NCI-H1048 (cell line): ENCODE measurements around the gene ATF7.
"Not testable (repeated sequence)": the region's sequence is repeated elsewhere in the genome, so short reads cannot be mapped to it uniquely, and the experiment has no call there.

Source experiments
- DNase-seq: peaks from one replicate; lab custom pipeline; 2025; lab: John Stamatoyannopoulos, UW

ATF7 gene

DNA sequence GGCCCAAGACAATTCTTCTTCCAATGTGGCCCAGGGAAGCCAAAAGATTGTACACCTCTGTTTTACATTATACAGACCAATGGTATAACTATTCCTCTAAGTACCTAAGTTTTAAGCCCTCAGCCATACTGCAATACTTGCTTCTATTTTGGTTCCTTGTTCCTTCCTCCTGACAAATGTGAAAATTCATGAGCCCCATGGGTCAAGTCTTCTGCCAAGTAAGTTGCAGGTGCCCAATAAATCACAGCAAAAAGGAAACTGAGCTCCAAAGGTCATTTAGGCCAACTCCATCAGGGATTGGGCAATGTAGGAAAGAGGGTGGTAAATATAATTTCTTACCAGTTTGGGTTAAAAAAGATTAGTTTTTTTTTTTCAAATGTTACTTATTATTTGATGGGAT, 61.2 kb downstream of the ATF7 start:
- DNase-seq, result no peak

DNA sequence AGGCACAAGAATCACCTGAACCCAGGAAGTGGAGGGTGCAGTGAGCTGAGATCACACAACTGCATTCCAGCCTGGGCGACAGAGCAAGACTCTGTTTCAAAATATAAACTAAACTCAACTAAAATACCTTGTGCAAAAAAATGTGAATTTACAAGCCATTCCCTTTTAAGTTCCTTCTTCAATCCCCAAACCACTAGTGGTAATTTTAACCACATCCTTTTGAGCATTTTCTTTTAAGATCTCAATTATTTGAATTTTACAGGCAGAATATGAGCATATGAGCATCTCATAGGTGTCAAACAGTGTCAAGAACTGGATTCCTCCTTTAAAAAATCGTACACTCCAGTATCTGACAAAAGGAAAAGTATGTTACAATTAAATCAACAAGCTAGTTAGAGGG, 61.9 kb downstream of the ATF7 start:
- no peak for DNase-seq

DNA sequence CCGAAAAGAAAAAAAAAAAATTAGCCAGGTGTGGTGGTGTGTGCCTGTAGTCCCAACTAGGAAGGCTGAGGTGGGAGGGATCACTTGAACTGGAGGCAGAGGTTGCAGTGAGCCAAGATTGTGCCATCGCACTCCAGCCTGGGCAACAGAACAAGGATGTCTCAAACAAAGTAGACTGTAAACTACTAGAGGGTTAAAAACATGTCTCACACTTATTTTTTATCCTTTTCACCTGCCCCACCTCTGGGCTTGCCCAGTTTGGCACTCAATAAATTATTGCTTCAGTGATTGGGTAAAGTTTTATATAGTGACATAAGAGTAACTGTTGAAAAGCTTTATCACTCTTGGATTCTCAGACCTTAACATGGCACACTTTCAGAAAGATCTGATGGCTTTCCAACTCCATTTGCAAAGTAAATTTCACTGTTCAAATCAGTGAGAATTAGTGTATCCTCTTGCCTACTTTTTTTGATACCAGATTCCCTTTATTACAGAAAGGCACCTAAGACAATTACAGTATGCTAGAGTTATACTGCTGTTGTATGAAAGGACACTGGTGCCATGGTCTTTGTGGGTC, 62.6 kb downstream of the ATF7 start:
- DNase-seq, result no peak

DNA sequence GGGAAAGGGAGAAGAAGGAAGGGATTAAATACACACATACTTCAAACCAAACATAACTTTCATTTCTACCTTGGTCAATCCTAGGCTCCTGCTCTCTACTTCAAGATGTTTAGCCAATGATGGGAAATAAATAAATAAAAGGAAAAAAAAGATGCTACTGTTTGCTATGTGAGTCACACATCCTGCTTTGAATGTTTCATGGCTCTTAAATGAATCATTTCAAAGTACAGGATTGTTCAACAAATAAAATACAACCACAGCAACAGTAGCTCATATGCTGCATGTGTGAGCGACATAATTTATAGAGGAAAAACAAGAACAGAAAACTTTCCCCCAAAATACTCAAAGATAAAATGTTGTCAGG, 64.6 kb downstream of the ATF7 start:
- no peak for DNase-seq

GRCh38 chr12:53560912-53561589, 65.1 kb downstream of the ATF7 start:
- DNase-seq, result no peak

- DNase-seq, result no peak
Observed at GRCh38 chr12:53560351-53560750, 65.8 kb downstream of the ATF7 start.

GRCh38 chr12:53558631-53559030, 67.6 kb downstream of the ATF7 start:
- no peak for DNase-seq

- DNase-seq, result no peak
Observed at GRCh38 chr12:53552361-53553327, 73.5 kb downstream of the ATF7 start.

DNA sequence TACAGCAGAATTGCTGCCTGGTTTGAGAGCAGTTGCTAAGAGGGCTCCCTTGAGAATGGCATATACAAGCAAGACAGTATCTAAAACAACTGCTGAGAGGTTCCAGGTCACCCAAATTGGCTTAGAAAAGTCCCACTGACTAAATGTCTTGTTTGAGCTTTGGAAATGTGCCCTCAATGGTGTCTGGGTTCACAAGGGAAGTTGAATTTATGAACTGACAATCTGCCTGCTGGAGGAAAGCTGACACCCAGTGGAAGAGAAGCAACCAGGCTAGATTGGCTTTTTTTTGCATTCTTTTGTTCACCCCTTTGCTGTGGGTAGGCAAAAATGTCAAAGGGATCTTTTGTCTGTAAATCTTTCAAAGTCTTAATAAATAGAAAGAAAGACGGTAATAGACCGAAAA, 74.3 kb downstream of the ATF7 start:
- no peak for DNase-seq

DNA sequence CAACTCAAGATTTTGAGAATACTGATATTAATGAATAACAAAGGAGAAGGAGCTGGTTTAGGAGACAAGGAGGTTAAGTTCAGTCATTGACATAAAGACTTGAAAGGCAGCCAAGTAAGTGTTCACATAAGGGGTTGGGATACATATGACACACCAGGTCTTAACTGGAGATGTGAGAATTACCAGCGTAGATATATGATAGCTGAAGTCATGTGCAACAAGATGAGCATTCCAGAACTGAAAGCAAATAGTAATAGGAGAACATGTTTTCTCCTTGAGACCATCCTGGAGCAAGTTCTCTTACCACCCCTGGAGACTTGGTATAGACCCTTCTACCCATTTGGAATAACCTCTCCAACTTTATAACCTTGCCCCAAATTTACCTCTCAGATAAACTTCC, 75.6 kb downstream of the ATF7 start:
- DNase-seq, result no peak

DNA sequence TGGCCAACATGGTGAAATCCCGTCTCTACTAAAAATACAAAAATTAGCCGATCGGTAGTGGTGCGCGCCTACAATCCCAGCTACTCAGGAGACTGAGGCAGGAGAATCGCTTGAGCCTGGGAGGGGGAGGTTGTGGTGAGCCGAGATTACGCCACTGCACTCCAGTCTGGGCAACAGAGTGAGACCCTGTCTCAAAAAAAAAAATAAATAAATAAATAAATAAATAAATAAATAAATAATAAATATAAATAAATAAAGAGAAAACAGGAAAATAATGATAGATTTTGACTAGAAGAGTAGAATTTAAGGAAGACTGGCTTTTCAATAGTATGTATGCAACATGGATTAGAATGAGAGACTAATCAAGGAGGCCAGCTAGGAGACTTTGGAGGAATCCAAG, 76.1 kb downstream of the ATF7 start:
- not testable (repeated sequence) for DNase-seq

GRCh38 chr12:53548354-53548753, 77.8 kb downstream of the ATF7 start:
- DNase-seq, result not testable (repeated sequence)

DNA sequence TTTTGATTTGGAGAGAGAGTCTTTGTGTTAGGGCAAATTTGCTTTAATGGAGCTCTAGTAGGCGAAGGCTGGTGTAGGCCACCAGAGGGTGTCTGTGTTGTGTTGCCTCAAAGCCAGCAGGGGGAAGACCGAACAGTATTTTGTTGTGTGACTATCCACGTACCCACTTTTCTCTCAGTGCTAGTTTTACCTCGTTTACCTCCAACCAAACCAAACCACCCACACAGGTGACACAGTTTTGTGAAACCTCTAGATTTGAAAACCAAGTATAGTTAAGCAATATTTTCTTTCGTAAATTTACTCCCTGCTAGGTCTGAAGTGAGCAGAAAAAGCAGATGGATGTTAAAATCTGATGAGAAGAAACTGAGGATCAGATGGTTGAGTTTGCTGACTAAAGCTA, 82.6 kb downstream of the ATF7 start:
- DNase-seq, result no peak

- no peak for DNase-seq
Observed at GRCh38 chr12:53539526-53539925, 86.7 kb downstream of the ATF7 start.

DNA sequence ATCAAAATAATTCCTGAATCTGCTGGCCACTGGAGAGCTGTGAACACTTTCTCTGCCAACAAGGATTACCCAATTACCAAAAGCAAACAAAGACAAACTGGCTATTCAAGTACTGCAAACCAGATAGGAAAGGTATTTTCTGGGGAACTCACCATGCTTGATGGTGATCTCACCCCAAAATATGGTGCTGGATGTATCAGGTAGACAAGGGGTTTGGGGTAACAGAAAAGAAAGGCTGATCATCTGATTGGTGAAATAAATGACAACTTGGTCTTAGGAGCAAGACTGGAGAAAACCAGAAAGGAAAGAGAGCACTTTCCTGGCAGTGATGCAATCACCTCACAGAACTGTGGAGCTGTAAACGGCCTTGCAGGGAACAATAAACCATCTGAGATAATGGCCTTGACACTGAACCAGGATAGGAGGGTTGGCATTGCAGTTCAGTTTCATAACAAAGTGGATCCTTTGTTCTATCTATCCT, 87.9 kb downstream of the ATF7 start:
- DNase-seq, result peak; percentile 23

DNA sequence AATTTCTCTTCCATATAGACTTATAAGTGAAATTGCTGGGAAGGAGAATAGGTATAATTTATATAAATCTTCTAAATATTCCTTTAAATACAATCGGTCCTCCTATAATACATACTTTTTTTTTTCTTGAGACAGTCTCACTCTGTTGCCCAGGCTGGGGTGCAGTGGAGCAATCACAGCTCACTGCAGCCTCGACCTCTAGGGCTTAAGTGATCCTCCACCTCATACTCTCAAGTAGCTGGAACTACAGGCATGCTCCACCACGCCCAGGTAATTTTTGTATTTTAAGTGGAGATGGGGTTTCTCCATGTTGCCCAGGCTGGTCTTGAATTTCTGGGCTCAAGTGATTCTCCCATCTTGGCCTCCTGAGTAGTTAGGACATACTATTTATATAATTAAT, 89.2 kb downstream of the ATF7 start:
- DNase-seq, result no peak

GRCh38 chr12:53533471-53533870, 92.7 kb downstream of the ATF7 start:
- DNase-seq, result no peak

GRCh38 chr12:53532524-53533445, 93.4 kb downstream of the ATF7 start:
- no peak for DNase-seq

GRCh38 chr12:53532021-53532420, 94.2 kb downstream of the ATF7 start:
- DNase-seq, result no peak

DNA sequence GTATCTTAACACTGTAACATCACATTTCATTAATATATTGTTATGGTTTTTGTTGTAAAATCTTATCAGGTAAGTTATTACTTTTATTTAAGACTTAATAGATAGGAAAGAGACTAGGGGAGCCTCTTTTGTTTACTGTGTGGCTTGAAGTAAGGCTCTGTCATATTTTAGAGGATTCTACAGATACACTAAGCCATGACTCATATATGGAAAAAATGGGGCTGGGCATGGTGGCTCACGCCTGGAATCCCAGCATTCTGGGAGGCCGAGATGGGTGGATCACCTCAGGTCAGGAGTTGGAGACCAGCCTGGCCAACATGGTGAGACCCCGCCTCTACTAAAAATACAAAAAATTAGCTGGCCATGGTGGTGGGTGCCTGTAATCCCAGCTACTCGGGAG, 95.3 kb downstream of the ATF7 start:
- no peak for DNase-seq

DNA sequence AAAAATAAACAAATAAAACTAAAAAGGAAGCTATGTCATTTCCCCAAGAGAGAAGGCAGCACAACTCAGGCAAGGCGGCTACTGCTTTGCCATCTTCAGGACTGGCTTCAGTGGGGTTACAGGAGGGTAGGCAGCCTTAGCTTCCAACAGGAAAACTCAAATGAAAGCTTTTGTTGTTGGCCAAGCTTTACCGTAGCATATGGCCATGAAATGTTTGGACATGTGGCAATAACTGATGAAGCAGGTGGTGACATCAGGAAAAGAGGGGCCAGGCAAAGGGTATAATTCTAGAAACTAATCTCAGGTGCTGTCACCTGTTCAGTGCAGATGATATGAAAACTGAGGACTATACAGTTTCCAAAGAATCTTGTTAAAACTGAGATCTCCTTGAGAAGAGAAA, 96.1 kb downstream of the ATF7 start:
- no peak for DNase-seq

DNA sequence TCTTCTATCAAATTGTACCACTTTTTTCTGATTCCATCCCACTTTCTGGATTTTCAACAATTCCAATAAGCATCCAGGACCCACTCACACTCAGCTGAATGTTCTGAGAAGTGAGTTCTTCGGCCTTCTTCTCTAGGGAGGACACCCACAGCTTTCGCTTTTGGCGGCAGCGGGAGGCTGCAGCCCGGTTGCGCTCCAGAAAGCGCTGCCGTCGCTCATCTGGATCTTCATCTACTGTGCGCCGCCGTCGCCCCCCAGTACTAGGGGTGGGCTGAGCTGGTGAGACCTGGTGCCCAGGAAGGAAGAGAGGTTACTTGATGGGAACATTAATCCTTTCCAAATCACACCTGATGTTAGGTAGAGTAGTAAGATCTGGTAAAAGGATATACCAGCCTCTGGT, 101.7 kb downstream of the ATF7 start:
- no peak for DNase-seq
